NCI-H524 (cell line): ENCODE measurements around the gene ENPEP.
"Not testable (repeated sequence)": the region's sequence is repeated elsewhere in the genome, so short reads cannot be mapped to it uniquely, and the experiment has no call there.

Source experiments
- DNase-seq, 2 experiments: peaks; one replicate each; lab custom pipeline; 2025; lab: John Stamatoyannopoulos, UW

Gene ENPEP

DNA sequence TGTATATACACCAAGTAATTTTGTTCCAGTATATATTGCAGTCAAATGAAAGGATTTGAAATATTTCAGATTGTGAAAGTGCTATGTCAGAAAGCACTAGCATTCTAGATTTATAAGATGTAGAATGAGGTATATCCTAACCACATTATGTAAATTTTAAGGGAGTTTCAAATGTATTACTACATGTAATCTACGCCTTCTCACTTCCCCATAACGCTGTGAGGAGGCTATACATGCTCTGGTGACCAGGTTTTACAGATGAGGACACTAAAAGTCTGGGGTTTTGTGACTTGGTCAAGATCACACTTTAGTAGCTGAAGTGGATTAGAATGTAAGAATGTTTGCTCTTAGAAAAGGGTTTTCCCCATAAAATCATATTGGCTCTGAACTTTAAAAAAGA lies 8.1 kb downstream of the ENPEP start:
- DNase-seq, result no peak

- no peak for DNase-seq
Measured at GRCh38 chr4:110484767-110485166, 8.8 kb downstream of the ENPEP start.

DNA sequence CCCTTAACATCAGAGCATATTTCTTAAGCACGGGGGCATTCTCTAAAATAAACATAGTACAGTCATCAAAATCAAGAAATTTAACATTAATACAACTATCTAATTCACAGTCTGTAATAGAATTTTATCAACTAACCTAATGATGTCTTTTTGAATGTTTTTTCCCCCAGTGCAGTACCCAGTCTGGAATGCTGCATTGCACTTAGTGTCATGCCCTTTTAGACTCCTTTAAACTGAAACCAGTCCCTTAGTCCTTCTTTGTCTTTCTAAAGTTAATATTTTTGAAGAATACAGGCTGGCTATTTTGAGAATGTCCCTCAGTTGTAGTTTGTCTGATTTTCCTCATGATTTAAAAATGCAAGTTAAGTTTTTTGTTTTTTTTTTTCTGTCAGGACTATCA lies 9.5 kb downstream of the ENPEP start:
- DNase-seq, result no peak

DNA sequence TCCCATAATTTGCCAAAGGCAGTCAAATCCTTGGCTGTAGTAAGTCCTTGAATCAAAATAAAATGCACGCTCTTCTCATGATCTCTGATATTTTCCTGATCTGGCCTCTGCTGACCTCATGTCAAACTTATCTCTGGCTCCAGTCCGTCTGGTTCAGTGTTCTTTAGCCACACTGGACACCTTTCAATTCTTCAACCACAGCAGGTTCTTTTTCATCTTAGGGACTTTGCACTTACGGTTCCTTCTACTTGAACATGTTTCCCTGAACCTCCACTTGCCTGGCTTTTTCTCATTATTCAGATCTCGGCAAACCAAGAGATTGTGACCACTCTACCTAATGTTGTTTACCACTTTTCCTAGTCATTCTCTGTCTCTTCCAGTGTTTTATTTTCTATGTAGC lies 10.3 kb downstream of the ENPEP start:
- DNase-seq, result no peak

DNA sequence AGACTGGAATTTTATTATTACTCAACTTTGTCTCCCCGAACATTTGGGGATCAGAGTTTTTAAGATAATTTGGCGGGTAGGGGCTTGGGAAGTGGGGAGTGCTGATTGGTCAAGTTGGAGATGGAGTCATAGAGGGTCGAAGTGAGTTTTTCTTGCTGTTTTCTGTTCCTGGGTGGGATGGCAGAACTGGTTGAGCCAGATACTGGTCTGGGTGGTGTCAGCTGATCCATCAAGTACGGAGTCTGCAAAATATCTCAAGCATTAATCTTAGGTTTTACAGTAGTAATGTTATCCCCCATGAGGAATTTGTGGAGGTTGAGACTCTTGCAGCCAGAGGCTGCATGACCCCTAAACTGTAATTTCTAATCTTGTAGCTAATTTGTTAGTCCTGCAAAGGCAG lies 10.9 kb downstream of the ENPEP start:
- DNase-seq, result not testable (repeated sequence)

DNA sequence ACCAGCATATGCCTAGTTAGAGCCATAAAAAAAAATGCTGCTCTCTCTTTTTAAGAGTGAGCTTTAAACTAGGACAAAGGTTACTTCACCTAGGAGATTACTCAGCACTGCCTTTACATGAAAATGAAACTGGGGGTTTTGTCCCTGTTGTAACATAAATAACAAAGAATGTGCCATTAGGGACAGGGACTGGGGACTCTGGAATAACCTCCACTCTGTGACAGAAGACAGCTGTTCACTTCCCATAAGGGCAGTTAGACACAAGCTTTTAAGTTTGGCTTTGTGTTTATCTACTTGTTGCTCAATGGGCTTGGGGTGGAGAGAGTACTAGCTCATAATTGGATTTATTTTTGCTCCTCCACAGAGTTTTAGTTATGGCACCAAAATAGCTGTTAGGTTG lies 11.9 kb downstream of the ENPEP start:
- DNase-seq, result no peak

- DNase-seq, result no peak
Measured at GRCh38 chr4:110489901-110490508, 14.1 kb downstream of the ENPEP start.

GRCh38 chr4:110492522-110492921 lies 16.6 kb downstream of the ENPEP start:
- no peak for DNase-seq

GRCh38 chr4:110493520-110493919 lies 17.6 kb downstream of the ENPEP start:
- DNase-seq, result no peak

GRCh38 chr4:110498420-110498819 lies 22.5 kb downstream of the ENPEP start:
- no peak for DNase-seq

GRCh38 chr4:110499126-110499525 lies 23.2 kb downstream of the ENPEP start:
- no peak for DNase-seq

- no peak for DNase-seq
Measured at GRCh38 chr4:110501826-110502225, 25.9 kb downstream of the ENPEP start.

GRCh38 chr4:110503270-110504083 lies 27.5 kb downstream of the ENPEP start:
- DNase-seq, result no peak

- DNase-seq, result no peak
Measured at GRCh38 chr4:110504084-110504435, 28.1 kb downstream of the ENPEP start.

- DNase-seq, result no peak
Measured at GRCh38 chr4:110505440-110505839, 29.5 kb downstream of the ENPEP start.

- DNase-seq, result peak in 1 of 2 experiments; percentile 0
Measured at GRCh38 chr4:110508827-110509710, 33.1 kb downstream of the ENPEP start.

DNA sequence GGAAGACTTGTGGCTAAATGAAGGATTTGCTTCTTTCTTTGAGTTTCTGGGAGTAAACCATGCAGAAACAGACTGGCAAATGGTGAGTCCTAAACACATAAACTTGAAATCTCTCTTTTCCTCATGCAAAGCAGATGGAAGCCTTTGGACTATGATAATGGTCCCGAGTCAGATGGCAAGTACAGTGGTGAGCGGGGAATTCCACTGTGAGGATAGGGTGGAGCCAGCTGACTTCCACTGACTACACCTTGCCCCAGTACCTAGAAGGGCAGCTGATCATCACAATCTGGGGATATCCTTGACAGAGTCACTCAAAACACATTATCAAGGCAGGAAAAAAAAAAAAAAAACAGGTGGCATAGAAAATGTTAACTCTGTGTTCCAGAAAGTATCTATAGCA lies 34.3 kb downstream of the ENPEP start:
- no peak for DNase-seq

GRCh38 chr4:110510955-110511544 lies 35.1 kb downstream of the ENPEP start:
- DNase-seq, result peak in 1 of 2 experiments; percentile 49

DNA sequence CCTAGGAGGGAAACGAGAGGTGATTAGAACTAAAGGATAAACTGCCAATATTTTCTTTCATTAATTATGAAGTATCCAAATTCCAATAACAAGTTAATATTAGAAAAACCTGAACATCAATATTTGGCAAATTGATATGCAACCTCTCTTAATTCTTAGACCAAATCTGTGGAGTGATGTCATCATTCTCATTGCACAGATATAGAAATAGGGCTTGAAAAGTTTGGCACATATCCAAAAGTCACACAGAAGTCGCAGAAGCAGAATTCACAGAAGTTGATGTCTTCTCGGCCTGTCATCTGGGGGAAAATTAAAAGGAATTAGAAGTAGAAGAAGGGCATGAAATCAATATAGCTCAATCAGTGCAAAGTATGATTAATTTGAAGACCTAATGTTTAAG lies 36.9 kb downstream of the ENPEP start:
- no peak for DNase-seq

- DNase-seq, result peak in 1 of 2 experiments; percentile 22
Measured at GRCh38 chr4:110514889-110515479, 39.0 kb downstream of the ENPEP start.

DNA sequence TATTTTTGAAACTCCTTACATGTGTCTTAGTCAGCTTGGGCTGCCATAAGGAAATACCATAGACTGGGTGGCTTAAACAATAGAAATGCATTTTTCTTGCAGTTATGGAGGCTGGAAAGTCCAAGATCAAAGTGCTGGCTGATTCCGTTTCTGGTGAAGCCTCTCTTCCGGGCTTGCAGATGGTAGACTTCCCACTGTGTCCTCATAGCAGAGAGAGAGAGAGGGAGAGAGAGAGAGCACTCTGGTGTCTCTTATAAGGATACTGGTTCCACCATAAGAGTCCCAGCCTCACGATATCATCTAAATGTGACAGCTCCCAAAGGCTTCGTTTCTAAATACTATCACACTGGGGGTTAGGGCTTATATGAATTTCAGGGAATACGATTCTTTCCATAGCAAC lies 39.7 kb downstream of the ENPEP start:
- no peak for DNase-seq
